HG03469 (cell line): ENCODE results near the gene ASPHD1.
"Not testable (repeated sequence)": the region's sequence is repeated elsewhere in the genome, so short reads cannot be mapped to it uniquely, and the experiment has no call there.

Experiments
- ATAC-seq: cut with Tn5 transposase; IDR thresholded peaks from one replicate; pipeline ENCODE4 v1.9.1; 2021; ENCODE audit warnings: mild to moderate bottlenecking, moderate library complexity, moderate number of reproducible peaks; ENCODE audit not compliant: unreplicated experiment

The ASPHD1 gene

DNA sequence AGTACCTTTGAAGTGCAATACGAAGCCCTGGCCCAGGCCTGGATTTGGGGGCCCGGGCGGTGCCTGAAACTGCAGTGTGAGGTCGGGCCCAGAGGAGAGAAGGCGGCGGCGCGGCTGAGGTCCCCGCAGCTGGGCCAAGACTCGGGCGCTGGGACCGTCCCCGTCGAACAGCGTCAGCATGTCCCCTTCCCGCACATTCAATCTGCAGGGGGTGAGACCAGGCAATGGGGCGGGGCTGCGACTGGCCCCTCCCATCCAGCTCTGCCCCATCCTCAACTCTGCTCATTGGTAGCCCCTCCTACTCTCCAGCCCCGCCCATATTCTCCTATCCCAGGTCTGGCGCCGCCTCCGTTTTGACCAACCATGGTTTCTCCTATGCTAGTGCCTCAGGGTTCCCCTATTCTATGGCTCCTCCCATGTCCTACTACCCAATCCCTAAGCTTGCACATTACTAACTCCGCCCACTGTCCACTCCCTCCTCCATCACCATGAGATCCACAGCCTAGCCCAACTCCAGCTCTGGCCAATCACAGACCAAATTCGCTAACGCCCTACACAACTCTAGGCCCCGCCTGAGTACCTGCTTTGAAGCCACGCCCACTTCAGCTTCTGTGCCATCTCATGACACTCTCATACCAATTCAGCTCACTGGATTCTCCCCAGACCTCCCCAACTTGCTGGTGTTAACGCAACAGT, 22.9 kb upstream of the ASPHD1 start:
- ATAC-seq: no peak

DNA sequence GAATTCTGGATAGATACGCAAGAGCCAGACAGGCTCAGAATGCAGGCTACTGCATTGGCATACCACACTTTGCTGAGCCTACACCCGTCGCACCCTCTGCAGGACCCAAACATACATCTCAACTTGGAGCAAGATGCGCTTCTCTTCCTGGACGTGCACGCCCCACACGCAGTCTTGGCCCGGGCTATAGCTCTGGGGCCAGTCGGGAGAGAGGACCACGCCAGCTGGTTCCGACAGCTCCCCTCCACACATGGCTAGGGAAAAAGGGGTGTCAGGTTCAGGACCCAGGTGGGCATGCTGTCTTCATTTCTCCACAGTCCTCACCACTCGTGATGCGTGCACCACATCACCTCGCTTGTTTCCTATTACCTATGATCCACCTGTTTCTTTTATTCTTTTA, 22.1 kb upstream of the ASPHD1 start:
- ATAC-seq: no peak

DNA sequence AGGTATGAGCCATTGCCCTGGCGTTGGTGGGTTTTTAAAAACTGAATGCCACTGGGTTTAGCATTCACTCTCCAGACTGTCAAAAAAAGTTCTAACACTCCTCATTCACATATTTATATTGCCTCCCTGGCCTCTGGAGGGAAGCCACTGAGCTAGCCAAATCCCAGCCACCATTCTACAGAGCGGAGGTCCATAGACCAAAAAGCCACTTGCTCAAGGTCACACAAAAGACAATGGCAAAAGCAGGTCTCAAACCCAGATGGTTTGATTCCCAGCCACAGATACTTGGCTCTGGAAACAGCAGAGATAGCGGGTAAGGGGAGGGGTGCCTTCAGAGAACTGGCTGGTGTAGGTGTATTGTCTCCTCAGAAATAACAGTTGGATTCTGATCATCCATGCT, 19.2 kb upstream of the ASPHD1 start:
- ATAC-seq: no peak

DNA sequence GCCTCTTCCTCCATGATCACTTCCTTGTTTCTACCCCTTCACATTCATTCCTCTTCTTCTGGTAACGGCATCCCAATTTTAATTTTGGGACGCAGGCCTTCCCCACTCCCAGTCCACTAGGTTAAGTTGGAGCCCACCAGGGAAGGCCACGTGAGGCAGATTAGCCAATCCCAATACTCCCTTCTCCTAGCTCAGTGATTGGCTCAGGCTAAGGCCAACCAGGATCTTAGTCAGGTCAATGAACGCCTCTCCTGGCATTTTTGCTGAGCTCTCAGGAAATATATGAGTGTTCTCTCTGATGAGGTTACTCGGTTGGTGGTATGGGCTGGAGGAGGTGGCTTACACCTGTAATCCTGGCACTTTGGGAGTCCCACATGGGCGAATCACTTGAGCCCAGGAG, 16.3 kb upstream of the ASPHD1 start:
- no peak for ATAC-seq

DNA sequence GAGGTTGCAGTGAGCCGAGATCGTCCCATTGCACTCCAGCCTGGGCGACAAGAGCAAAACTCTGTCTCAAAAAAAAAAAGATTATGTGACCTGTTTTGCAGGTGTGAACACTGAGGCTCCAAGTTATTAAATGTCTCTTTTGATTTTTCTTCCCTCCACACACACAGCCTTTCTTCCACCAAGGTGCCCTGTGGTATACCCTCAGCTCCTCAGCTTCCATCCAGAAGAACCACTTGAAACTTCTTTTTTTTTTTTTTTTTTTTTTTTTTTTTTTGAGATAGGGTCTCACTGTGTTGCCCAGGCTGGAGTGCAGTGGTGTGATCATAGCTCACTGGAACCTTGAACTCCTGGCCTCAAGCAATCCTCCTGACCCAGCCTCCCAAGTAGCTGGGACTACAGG, 10.9 kb upstream of the ASPHD1 start:
- not testable (repeated sequence) for ATAC-seq

DNA sequence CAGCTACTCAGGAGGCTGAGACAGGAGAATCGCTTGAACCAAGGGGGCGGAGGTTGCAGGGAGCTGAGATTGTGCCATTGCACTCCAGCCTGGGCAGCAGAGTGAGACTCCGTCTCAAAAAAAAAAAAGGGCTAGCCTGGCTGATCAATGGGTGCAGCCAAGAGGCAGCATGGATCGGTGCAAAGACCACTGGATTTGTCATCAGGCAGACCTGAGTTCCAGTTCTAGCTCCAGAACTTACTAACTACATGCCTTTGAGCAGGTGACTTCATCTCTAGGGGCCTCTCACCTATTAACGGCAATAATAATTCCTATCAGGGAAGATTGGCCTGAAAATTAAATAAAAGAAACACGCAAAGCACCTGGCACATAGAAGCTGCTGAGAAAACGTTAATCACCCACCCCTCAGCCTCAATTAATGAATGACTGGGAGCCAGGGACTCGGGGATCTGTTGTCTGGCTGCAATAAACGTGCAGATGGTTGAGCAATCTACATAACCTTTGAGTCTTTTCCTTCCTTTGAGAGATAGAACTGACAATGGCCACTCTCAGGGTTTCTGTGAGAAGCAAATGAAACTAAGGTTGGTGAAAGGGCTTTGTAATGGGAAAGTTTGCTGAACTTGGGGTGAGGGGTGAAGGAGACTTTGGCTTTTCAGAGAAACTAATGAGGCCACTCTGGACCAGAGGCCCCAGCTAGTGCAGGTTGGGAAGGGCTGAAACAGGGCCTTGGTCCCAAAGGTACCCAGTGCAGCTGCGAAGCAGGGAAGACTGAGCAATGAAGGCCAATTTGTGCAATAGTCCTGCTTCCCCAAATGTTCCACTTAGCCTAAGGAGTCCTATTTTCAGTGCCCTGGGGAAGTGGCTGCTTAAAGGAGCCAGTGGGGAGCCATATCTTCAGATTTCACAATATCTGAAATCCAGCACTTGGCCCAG, 8.5 kb upstream of the ASPHD1 start:
- no peak for ATAC-seq

DNA sequence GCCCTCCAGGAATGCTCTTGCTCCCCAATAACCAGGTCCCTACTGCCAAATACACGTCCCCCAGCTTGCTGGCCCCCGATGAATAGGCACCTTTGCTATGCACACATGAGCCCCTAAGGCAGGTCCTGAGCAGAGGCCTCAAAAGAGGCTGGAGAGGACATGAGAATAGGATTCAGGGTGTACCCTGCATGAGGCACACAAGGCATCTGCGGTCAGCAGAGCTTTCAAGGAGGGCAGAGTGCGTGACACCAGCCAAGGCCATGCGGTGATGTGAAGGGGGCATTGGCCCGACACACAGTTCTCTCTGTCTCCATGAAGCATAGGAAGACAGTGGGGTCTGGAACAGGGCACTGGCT, 7.9 kb upstream of the ASPHD1 start:
- ATAC-seq: no peak

DNA sequence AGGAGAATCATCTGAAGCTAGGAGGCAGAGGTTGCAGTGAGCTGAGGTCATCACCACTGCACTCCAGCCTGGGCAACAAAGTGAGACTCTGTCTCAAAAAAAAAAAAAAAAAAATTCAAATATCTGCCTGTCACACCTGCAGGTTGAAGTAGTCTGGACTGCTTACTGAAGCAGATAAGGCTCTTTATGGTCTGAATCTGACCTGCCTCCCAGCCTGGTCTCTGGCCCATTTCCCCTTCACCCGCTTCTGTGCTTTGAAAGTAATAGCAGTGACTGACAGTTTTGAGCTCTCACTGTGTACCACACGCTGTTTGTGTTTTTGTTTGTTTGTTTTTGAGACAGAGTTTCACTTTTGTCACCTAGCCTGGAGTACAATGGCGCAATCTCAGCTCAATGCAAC, 6.7 kb upstream of the ASPHD1 start:
- no peak for ATAC-seq

DNA sequence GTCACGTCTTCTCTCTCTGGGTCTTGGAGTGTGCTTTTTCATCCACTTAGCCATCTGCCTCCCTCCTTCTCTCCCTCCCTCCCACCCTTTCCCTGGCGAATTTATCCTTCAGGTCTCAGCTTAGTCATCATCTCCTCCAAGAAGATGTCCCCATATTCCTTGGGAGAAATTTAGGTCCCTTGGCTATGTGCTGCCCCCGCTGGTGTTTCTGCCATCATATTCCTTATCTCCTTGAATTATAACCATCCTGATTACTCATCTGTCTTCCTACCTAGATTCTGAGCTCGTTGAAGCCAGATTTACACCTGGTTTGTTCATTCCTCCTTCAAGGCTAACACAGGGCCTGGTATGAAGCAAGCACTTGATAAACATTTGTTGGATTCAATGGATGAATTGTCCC, 5.9 kb upstream of the ASPHD1 start:
- ATAC-seq: no peak

DNA sequence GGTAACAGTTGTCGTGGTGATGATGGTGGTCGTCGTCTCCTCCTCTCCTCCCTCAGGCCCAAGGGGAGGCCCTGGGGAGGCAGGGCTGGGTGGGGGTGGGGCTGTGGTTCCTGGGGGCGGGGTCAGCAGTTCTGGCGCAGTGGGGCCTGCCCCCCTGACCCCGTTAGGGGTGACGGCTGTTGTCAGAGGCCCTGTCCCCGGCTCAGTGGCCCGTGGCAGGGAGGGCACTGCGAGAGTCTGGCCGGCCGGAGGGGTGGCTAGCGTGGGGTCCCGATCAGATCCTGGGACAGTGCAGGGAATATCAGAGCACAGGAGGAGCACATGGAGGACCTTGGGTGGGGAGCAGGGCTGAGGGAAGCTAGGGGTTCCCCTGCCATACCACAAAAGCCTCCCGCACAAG, 3.4 kb upstream of the ASPHD1 start:
- no peak for ATAC-seq

DNA sequence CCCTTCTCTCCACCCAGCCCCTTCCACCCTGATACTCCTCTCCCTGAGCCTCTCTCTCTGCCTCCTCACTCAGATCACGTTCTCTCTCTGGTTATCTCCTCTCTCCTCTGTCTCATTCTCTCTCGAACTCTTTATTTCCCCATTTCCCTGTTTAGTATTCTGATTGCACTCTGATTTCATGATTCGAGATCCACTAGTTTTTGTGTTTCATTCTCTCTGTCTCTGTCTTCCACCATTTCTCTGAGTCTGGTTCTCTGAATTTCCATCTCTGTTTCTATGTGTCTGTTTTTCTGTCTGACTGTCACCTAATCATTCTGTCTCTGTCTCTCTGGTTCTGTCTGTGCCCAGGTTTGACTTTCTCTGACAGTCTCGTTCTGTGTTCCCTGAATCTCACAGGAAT, 3.0 kb upstream of the ASPHD1 start:
- no peak for ATAC-seq

DNA sequence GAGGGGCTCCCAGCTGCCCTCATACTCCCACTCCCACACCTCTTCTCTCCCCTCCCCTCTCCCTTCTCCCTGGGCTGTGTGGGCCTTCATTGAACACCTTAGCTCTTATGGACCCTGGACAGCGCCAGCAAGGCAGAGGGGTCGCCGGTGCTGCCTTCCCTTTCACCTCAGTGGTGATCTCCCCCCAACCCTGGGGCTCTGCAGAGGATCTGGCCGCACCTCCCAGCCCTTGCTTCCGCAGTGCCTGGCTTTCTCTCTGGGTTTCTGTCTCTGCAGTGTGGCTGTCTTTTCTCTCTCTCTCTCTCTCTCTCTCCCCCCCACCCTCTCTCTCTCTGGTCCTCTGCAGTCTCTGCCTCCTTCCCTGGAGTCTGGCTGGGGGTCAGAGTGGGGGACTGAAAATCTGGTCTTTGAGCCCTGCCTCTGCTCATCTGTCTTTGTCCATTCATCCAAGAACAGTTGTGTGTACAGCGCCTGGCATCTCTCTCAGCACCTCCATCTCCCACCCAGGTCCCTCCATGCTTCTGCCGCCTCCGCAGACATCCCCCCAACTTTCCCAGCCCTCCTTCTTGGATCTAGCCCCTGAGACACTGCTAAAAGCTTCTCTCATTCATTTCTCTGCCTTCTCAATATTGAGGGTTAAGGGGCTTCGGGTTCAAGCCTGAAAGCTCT, 2.0 kb upstream of the ASPHD1 start:
- ATAC-seq: no peak

DNA sequence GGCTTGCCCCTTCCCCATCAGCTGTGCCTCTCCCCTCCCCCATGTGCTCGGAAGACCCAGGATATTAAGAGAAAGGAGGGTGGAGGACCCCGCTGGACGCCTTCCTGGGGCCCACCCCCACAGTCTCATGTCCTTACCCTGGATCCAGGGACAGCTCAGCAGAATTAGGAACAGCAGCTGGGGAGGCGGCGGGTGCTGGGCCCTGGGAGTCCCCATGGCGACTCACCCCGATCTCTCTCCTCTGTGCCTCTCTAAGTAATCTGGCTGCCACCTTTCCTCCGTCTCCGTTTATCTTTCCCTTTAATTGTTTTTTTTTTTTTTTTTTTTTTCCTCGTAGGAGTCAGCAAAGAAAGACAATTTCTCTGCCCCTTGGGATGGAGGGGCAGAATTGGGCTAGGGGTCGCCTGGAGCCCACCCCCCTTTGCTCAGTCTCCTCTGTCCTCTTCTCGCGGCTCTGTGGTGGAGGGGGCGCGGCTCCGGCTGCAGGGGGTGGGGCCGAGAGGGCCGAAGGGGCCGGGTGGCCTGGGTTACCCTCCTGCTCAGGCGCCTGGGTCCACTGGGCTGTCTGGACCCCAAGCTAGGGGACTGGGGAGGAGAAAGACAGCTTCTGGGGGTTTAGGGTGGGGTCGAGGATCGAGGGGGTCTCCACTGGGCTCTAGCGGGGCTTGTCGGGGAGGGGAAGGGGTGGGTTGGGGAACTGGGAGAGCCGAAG, 1.3 kb upstream of the ASPHD1 start:
- ATAC-seq: no peak

DNA sequence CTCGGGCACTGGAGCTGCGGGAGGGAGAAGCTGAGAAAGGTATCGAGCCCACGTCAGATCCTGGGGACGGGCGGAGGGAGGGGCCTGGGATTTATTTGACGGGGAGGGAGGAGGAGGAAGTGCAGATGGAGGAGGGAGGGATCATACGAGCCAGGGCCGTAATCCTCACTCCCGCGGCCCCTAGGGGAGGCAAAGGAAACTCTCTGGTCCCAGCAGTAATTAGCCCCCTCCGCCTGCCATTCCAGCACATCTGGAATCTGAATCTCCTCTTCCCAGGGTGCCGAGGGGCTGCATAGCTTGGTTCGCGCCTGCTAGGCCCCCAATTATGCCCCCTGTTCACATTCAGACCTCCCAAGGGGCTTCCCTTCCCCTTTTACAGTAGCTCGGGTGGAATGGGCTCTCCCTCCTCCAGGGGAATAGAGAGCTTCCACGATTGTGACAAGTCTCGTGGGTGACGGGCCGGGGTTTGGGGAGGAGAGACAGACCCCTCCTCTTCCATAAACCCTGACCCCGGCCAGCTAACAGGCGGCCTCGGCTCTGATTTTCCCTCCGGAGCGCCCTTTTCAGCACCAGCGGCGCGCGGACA, 679 bp upstream of the ASPHD1 start, which contains the start of gene SEZ6L2:
SEZ6L2 (minus strand) TSS at position 35 of the 586 bp plus-strand sequence. CDS start 531 bp downstream, outside the sequence.
- ATAC-seq: no peak

DNA sequence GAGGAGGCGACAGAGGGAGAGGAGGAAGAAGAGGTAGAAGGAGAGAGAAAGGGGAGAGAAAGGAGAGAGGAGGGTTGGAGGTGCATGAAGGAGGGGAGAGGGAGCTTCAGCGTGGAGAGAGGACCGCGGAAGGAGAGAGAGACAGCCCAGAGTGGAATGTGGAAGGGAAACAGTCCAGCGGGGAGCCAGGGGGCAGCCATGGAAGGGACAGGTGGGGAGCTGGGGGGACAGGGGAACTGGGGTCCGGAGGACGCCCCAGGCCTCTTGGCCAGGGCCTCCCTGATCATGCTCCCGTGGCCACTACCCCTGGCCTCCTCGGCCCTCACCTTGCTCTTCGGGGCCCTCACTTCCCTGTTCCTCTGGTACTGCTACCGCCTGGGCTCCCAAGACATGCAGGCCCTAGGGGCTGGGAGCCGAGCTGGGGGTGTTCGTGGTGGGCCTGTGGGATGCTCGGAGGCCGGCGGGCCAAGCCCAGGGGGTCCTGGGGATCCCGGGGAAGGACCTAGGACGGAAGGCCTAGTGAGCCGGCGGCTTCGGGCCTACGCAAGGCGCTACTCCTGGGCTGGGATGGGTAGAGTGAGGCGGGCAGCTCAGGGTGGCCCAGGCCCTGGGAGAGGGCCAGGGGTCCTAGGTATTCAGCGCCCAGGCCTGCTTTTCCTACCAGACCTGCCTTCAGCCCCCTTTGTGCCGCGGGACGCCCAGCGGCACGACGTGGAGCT, 759 bp downstream of the ASPHD1 start:
- no peak for ATAC-seq

DNA sequence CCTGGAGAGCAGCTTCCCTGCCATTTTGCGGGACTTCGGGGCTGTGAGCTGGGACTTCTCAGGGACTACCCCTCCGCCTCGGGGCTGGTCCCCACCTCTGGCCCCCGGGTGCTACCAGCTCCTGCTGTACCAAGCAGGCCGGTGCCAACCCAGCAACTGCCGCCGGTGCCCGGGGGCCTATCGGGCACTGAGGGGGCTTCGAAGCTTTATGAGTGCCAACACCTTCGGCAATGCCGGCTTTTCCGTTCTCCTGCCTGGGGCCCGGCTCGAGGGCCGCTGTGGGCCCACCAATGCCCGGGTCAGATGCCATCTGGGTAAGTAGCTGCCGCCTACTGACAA, 1.3 kb downstream of the ASPHD1 start:
- ATAC-seq: no peak

DNA sequence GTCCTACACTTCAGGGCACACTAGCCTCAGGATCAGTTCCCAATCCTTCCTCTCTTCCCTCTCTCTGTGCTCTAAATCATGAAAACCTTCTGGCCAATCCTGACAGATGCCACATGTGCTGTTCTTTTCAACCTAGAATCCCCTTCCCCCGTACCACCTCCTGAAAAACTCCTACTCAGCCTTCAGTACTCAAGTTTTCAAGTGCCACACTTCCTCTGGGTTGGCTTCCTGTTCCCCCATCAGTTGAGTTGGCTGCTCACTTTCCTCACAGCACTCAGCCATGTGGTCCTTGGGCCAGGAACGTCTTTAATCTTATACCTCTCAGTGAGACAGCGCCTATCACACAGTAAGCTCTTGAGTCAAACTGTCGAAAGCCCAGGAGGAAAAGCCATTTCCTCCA, 3.3 kb downstream of the ASPHD1 start:
- ATAC-seq: no peak

DNA sequence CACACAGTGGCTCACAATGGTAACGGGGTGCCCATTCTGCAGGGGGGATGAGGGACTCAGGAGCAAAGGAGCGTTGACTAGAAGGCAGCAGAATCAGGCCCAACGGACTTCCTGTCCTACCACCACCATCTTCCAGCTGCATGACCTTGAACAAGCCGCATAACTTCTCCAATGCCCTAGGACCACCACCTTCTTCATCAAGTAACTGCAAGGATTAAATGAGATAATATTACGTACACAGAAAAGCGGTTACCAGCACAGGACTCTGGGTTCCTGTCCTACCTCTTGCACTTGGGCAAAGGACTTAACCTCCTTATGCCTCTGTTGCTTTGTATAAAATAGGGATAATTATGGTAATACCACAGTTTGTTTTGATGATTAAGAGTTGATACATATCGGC, 4.7 kb downstream of the ASPHD1 start:
- no peak for ATAC-seq

DNA sequence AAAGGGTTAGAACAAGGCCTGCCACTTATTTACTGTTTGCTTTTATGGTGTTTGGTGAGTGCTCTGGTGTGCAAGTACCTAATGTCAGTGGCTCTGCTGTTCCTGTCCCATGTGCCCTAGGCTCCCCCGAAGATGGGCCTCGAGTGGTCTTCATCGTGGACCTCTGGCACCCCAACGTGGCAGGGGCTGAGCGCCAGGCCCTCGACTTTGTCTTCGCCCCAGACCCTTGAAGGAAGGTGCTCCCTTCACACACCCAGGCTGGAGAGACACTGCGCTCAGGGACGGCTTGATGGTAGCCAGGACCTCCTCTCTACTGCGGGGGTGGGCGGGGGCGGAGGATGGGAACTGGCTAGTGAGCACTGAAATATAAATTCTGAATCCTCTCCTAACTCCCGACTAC, 5.4 kb downstream of the ASPHD1 start:
- ATAC-seq: no peak
